ENCODE measurements around the gene FNDC3B. TPM values are rescaled to one million over a fixed set of nuclear protein-coding genes. Genes with fewer than 3 reads are reported as not detected.

FNDC3B gene
- total and polyA plus RNA-seq, 9 donors, result 22.1 to 198 (median 108) TPM

DNA sequence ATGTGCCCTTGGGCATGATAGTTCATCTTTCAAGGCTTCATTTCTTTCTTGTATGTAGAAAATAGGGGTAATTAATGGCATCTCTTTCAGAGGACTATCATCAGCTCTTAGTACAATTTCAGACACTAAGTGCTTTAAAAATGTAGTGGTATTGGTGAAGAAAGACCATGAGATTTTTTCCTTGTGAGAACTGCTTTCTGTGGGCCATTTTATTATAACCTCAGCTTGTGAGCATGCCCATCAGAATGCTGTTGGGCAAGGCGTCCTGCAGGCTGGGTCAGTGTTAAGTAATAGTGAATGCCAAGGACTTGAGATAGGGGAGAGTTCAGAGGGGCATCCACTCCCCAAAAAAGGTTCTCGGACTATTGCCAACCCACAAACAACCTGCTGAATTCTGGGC, 221.0 kb downstream of the FNDC3B start:
- 17 to 47% (median 29%) methylated on average over 2 of the region's 2 CpGs for WGBS, 3 donors
- Histone ChIP-seq H3K36me3 (no peaks in the 10 kb centered on the region), H3K27me3 (no peaks in the 10 kb centered on the region), H3K9me3 (no peaks in the 10 kb centered on the region), H3K27ac (peak overlapping the region in 1 of 2 donors; percentile 59), H3K4me3 (no peak overlapping the region), H3K4me1 (ENCODE audit: insufficient read depth) (peaks cover 36% of the 10 kb centered on the region)
- TF ChIP-seq POLR2A (IDR thresholded peaks at IDR 0.05) (no peak), EP300 (IDR thresholded peaks at IDR 0.05) (no peak), CTCF (IDR thresholded peaks at IDR 0.05) (no peak)
- intact Hi-C loops (cut with DNase I), result loop anchor here in 1 of 4 donors (10.0 kb wide), 1 partner anchor 54 kb away; no protein-coding TSS in a partner anchor
- no peak for DNase-seq

DNA sequence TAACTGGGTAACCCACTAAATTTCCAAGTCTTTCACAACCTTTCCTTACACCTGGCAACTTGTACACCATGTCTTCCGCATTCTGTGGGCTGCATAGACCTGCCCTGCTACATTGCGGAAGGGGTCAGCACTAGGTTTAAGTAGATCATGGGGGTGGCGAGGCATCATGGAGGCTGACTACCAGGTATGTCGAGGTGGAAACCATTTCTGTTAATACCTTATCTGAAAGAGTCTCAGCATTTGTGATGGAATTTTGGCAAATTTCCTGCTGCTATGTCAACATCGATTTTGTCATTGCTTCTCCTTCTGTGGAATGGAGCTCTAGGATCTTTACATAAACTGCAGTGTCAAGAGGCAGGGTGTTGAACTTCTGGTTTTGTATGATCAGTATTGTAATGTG, 221.7 kb downstream of the FNDC3B start:
- Histone ChIP-seq H3K4me3 (no peak overlapping the region), H3K27me3 (no peaks in the 10 kb centered on the region), H3K27ac (peak overlapping the region in 1 of 2 donors; percentile 59), H3K9me3 (no peaks in the 10 kb centered on the region), H3K36me3 (no peaks in the 10 kb centered on the region), H3K4me1 (ENCODE audit: insufficient read depth) (peaks cover 30% of the 10 kb centered on the region)
- intact Hi-C loops (cut with DNase I), result loop anchor here in 1 of 4 donors (10.0 kb wide), 1 partner anchor 54 kb away; no protein-coding TSS in a partner anchor
- WGBS, 3 donors, result 87 to 93% (median 88%) methylated on average over 5 of the region's 5 CpGs
- TF ChIP-seq POLR2A (IDR thresholded peaks at IDR 0.05), result no peak
- no peak for TF ChIP-seq EP300 (IDR thresholded peaks at IDR 0.05)
- no peak for TF ChIP-seq CTCF (IDR thresholded peaks at IDR 0.05)
- DNase-seq, result no peak

DNA sequence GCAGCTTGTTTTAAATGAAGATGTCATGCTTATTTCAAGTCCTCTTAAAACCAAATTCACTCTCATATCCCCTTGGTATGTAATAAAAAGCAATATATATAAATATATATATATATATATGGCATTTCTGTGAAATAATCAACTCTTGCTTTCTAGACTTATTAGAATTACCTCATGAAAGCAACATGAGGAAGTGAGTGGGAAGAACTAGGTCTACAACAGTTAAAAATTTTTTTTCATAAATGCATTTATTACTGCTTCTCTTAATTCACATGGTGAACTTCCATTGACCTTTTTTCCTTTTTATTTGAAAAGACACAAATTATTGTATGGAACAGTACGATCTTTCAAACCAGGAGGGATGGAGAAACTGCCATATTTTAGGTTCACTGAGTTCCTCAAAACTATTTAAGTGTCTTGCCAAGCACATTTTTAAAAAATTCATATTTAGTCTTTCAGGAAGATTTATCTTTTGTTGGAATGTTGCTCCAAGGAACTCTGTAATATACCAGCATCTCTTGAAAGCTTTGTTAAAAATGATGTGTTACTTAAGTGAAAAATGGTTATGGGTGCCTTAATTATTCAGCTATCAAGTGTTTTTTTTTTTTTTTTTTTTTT, 223.7 kb downstream of the FNDC3B start:
- WGBS, 3 donors, result 5 to 7% (median 7%) methylated on average over 1 of the region's 1 CpG
- Histone ChIP-seq H3K9me3 (no peaks in the 10 kb centered on the region), H3K36me3 (no peaks in the 10 kb centered on the region), H3K27me3 (no peaks in the 10 kb centered on the region), H3K4me1 (ENCODE audit: insufficient read depth) (peaks cover 24% of the 10 kb centered on the region), H3K4me3 (no peak overlapping the region), H3K27ac (peak overlapping the region in 1 of 2 donors; percentile 4)
- no peak for TF ChIP-seq POLR2A (IDR thresholded peaks at IDR 0.05)
- no peak for TF ChIP-seq CTCF (IDR thresholded peaks at IDR 0.05)
- TF ChIP-seq EP300 (IDR thresholded peaks at IDR 0.05), result no peak
- no peak for DNase-seq
- intact Hi-C loops (cut with DNase I), result loop anchor here in 1 of 4 donors (10.0 kb wide), 1 partner anchor 52 kb away; no protein-coding TSS in a partner anchor

GRCh38 chr3:172263781-172264486, 224.6 kb downstream of the FNDC3B start:
- no peak for TF ChIP-seq POLR2A (IDR thresholded peaks at IDR 0.05)
- TF ChIP-seq CTCF (IDR thresholded peaks at IDR 0.05), result no peak
- no peak for TF ChIP-seq EP300 (IDR thresholded peaks at IDR 0.05)

More at GRCh38 chr3:172263781-172264486, 224.6 kb downstream of the FNDC3B start:
- Histone ChIP-seq H3K4me1 (ENCODE audit: insufficient read depth) (peaks cover 27% of the 10 kb centered on the region), H3K9me3 (no peaks in the 10 kb centered on the region), H3K4me3 (no peak overlapping the region), H3K36me3 (no peaks in the 10 kb centered on the region), H3K27me3 (no peaks in the 10 kb centered on the region), H3K27ac (no peak overlapping the region)
- no peak for DNase-seq
- intact Hi-C loops (cut with DNase I), result loop anchor here in 1 of 4 donors (10.0 kb wide), 1 partner anchor 51 kb away; no protein-coding TSS in a partner anchor
- 83 to 93% (median 83%) methylated on average over 7 of the region's 7 CpGs for WGBS, 3 donors
